ENCODE measurements around the gene SLC35F3.

SLC35F3 gene

GRCh38 chr1:233933339-233933738 is 28.9 kb downstream of the SLC35F3 start:
- in situ Hi-C loops (cut with HindIII; ENCODE audit: low pct_unique_long_range_greater_than_20kb, low sequenced_read_pairs), result no loop called here
- DNase-seq (ENCODE audit: low read depth in 1 of 2, low spot score in 1 of 2), result no peak
- no peak for TF ChIP-seq JUND (IDR thresholded peaks at IDR 0.05; ENCODE audit: low read depth)

- no peak for DNase-seq (ENCODE audit: low read depth in 1 of 2, low spot score in 1 of 2)
- no peak for TF ChIP-seq JUND (IDR thresholded peaks at IDR 0.05; ENCODE audit: low read depth)
- in situ Hi-C loops (cut with HindIII; ENCODE audit: low pct_unique_long_range_greater_than_20kb, low sequenced_read_pairs), result no loop called here
Observed at GRCh38 chr1:233935297-233935868, 30.9 kb downstream of the SLC35F3 start.

GRCh38 chr1:233936422-233936821 is 31.9 kb downstream of the SLC35F3 start:
- in situ Hi-C loops (cut with HindIII; ENCODE audit: low pct_unique_long_range_greater_than_20kb, low sequenced_read_pairs), result no loop called here
- DNase-seq (ENCODE audit: low read depth in 1 of 2, low spot score in 1 of 2), result no peak
- TF ChIP-seq JUND (IDR thresholded peaks at IDR 0.05; ENCODE audit: low read depth), result no peak

- no peak for TF ChIP-seq JUND (IDR thresholded peaks at IDR 0.05; ENCODE audit: low read depth)
- in situ Hi-C loops (cut with HindIII; ENCODE audit: low pct_unique_long_range_greater_than_20kb, low sequenced_read_pairs), result no loop called here
- DNase-seq (ENCODE audit: low read depth in 1 of 2, low spot score in 1 of 2), result no peak
Observed at GRCh38 chr1:233936842-233937241, 32.4 kb downstream of the SLC35F3 start.

GRCh38 chr1:233938476-233938875 is 34.0 kb downstream of the SLC35F3 start:
- no peak for TF ChIP-seq JUND (IDR thresholded peaks at IDR 0.05; ENCODE audit: low read depth)
- no peak for DNase-seq (ENCODE audit: low read depth in 1 of 2, low spot score in 1 of 2)
- in situ Hi-C loops (cut with HindIII; ENCODE audit: low pct_unique_long_range_greater_than_20kb, low sequenced_read_pairs), result no loop called here

GRCh38 chr1:233939451-233939850 is 35.0 kb downstream of the SLC35F3 start:
- DNase-seq (ENCODE audit: low read depth in 1 of 2, low spot score in 1 of 2), result no peak
- no peak for TF ChIP-seq JUND (IDR thresholded peaks at IDR 0.05; ENCODE audit: low read depth)
- in situ Hi-C loops (cut with HindIII; ENCODE audit: low pct_unique_long_range_greater_than_20kb, low sequenced_read_pairs), result no loop called here

GRCh38 chr1:233940908-233941307 is 36.4 kb downstream of the SLC35F3 start:
- no peak for DNase-seq (ENCODE audit: low read depth in 1 of 2, low spot score in 1 of 2)
- in situ Hi-C loops (cut with HindIII; ENCODE audit: low pct_unique_long_range_greater_than_20kb, low sequenced_read_pairs), result no loop called here
- no peak for TF ChIP-seq JUND (IDR thresholded peaks at IDR 0.05; ENCODE audit: low read depth)

GRCh38 chr1:233944601-233945000 is 40.1 kb downstream of the SLC35F3 start:
- in situ Hi-C loops (cut with HindIII; ENCODE audit: low pct_unique_long_range_greater_than_20kb, low sequenced_read_pairs), result no loop called here
- TF ChIP-seq JUND (IDR thresholded peaks at IDR 0.05; ENCODE audit: low read depth), result no peak

GRCh38 chr1:233945573-233945972 is 41.1 kb downstream of the SLC35F3 start:
- in situ Hi-C loops (cut with HindIII; ENCODE audit: low pct_unique_long_range_greater_than_20kb, low sequenced_read_pairs), result no loop called here
- no peak for DNase-seq (ENCODE audit: low read depth in 1 of 2, low spot score in 1 of 2)
- no peak for TF ChIP-seq JUND (IDR thresholded peaks at IDR 0.05; ENCODE audit: low read depth)

More at GRCh38 chr1:233944601-233945000, 40.1 kb downstream of the SLC35F3 start:
- no peak for DNase-seq (ENCODE audit: low read depth in 1 of 2, low spot score in 1 of 2)

- TF ChIP-seq JUND (IDR thresholded peaks at IDR 0.05; ENCODE audit: low read depth), result no peak
- DNase-seq (ENCODE audit: low read depth in 1 of 2, low spot score in 1 of 2), result no peak
- in situ Hi-C loops (cut with HindIII; ENCODE audit: low pct_unique_long_range_greater_than_20kb, low sequenced_read_pairs), result no loop called here
Observed at GRCh38 chr1:233945979-233946378, 41.5 kb downstream of the SLC35F3 start.

- in situ Hi-C loops (cut with HindIII; ENCODE audit: low pct_unique_long_range_greater_than_20kb, low sequenced_read_pairs), result no loop called here
- no peak for DNase-seq (ENCODE audit: low read depth in 1 of 2, low spot score in 1 of 2)
- TF ChIP-seq JUND (IDR thresholded peaks at IDR 0.05; ENCODE audit: low read depth), result no peak
Observed at GRCh38 chr1:233946724-233947123, 42.2 kb downstream of the SLC35F3 start.

GRCh38 chr1:233951804-233952203 is 47.3 kb downstream of the SLC35F3 start:
- in situ Hi-C loops (cut with HindIII; ENCODE audit: low pct_unique_long_range_greater_than_20kb, low sequenced_read_pairs), result no loop called here
- TF ChIP-seq JUND (IDR thresholded peaks at IDR 0.05; ENCODE audit: low read depth), result no peak
- no peak for DNase-seq (ENCODE audit: low read depth in 1 of 2, low spot score in 1 of 2)

GRCh38 chr1:233957691-233958090 is 53.2 kb downstream of the SLC35F3 start:
- in situ Hi-C loops (cut with HindIII; ENCODE audit: low pct_unique_long_range_greater_than_20kb, low sequenced_read_pairs), result no loop called here

GRCh38 chr1:233959102-233959501 is 54.6 kb downstream of the SLC35F3 start:
- no peak for TF ChIP-seq JUND (IDR thresholded peaks at IDR 0.05; ENCODE audit: low read depth)
- DNase-seq (ENCODE audit: low read depth in 1 of 2, low spot score in 1 of 2), result no peak
- in situ Hi-C loops (cut with HindIII; ENCODE audit: low pct_unique_long_range_greater_than_20kb, low sequenced_read_pairs), result no loop called here

More at GRCh38 chr1:233957691-233958090, 53.2 kb downstream of the SLC35F3 start:
- no peak for TF ChIP-seq JUND (IDR thresholded peaks at IDR 0.05; ENCODE audit: low read depth)
- DNase-seq (ENCODE audit: low read depth in 1 of 2, low spot score in 1 of 2), result no peak

Data from T47D (cell line).